Suppressor macrophage treated with lipopolysaccharide for 1 hour (primary cell): Measurements from ENCODE around the gene BLOC1S5.
"Not testable (repeated sequence)": the region's sequence is repeated elsewhere in the genome, so short reads cannot be mapped to it uniquely, and the experiment has no call there.

Source experiments
- DNase-seq, 3 donors: peaks; one replicate each; pipeline ENCODE4 v3.0.0-alpha.2; 2020 to 2022

Gene BLOC1S5

DNA sequence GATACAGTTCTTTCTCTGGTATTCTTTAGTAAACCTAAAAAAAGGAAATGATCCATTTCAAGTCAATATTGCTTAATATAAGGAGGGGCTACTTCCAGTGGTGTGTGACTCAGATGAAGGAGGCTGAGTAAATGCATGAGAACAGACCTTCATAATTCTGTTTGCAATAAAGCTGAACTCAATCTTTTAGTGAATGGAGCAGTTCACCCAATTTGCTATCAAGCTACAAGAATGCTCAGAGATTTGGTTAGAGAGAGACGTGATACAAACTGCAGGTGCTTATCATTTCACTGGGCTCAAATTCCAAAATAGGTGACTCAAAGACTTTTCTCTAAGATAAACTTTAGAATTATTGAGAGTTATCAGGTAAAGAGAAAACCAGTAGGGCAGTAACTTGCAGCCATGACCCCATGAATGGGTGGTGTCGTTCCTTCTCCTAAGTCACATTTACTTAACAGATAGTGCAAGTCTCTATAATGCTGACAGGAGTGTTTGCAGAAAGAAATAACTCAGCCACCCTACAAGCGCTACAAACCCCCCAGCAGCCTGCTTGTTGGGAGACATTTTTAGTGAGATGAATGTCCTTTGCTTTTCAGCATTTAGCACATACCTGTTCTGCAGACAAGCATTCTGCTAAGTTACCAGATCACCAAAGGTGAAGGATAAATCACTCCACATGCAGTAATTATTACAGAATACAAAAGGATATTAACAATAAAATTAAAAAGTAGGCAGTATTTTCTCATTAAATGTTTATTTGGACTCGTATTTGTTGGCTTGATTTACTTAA is 16.4 kb upstream of the BLOC1S5 start:
- peak; percentile 66 to 87 (median 86) for DNase-seq

- no peak for DNase-seq
Observed at GRCh38 chr6:8079126-8079525, 14.9 kb upstream of the BLOC1S5 start.

DNA sequence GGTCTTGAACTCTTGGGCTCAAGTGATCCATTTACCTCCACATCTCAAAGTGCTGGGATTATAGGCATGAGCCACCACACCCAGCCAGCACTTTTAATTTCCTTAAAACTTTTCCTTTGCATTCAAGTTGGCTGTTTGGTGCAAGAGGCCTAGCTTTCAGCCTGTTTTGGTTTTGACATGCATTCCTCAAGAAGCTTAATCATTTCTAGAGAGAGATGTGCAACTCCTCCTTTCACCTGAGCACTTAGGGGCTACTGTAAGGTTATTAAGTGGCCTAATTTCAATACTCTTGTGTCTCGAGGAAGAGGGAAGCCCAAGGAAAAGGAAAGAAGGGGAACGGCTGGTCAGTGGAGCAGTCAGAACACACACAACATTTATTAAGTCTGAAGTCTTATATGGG is 13.8 kb upstream of the BLOC1S5 start:
- no peak for DNase-seq

GRCh38 chr6:8075704-8076103 is 11.5 kb upstream of the BLOC1S5 start:
- DNase-seq = no peak

DNA sequence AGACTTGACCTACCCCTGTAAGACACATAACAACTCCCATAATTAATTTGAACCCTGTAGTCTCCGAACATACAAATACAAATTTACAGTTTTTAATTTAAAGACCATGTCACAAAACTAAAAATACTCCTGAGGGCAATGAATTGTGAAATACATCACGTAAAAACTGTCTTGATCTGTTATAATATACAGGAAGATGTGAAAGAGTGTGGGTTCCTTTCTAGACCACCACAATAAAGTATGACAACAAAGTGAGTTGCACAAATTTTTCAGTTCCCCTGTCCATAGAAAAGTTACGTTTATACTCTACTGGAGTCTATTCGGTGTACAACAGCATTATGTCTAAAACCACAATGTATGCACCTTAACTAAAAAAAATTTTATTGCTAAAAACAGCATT is 11.0 kb upstream of the BLOC1S5 start:
- DNase-seq = no peak

DNA sequence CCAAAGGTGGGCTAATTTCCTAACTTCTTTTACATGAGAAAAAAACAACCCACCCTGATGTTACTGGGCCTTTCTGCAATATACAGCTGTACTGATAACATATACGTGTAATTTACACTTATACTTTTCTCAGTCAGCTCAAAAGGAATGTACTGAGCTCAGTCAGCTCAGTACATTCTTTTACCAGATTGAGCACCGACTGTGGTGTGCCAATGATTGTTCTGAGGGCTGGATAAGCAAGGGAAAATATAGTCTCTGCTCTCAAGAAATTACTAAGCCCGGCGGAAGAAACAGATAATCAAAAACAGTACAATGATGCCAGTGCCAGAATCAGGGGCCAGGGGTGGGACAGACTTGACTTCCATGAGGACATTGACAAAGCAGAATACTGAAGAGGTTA is 10.0 kb upstream of the BLOC1S5 start:
- no peak for DNase-seq

- DNase-seq = no peak
Observed at GRCh38 chr6:8073758-8074157, 9.6 kb upstream of the BLOC1S5 start.

GRCh38 chr6:8070718-8071117 is 6.5 kb upstream of the BLOC1S5 start:
- no peak for DNase-seq

GRCh38 chr6:8069631-8070284 is 5.6 kb upstream of the BLOC1S5 start:
- DNase-seq = no peak

DNA sequence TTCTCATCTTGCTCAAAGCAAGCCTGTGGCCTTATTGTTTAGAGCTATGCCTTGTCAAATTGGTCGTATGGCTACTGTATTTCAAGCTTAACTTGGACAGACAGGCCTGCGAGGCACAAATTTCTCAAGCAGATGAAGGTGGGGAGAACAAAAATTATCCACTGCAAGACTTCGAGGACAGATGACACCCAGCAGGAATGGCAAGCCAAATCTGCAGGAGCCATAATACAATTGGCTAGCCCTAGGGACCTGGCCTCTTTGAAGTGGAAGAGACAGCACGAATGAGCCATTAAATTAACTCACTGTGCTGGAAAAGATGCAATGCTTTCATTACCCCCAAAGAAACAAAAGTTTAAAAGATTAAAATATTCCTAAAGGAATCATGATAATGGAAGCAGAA is 5.0 kb upstream of the BLOC1S5 start:
- no peak for DNase-seq

- no peak for DNase-seq
Observed at GRCh38 chr6:8066108-8066507, 1.9 kb upstream of the BLOC1S5 start.

GRCh38 chr6:8065519-8065911 is 1.3 kb upstream of the BLOC1S5 start:
- peak; percentile 40 to 52 (median 49) for DNase-seq

- DNase-seq = no peak
Observed at GRCh38 chr6:8064638-8065518, 689 bp upstream of the BLOC1S5 start.

DNA sequence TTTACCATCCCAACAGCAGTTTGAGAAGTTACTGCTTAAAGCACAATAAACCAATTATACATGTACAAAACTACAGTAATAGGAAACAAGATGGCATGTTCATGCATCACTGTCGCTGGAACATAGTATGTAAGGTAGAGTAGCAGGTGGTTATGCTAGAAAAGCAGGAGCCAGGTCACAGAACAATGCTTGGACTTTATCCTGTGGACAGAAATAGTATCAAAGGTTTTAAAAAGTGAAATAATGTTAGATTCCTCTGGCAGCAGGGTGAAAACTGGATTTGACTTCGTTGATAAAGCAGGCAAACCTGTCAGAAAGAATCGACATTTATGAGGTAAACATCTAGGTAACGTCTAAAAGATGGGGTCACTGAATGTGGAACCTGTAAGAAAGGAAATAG is 2.5 kb downstream of the BLOC1S5 start:
- DNase-seq = no peak

GRCh38 chr6:8060346-8060745 is 3.8 kb downstream of the BLOC1S5 start:
- DNase-seq = no peak

GRCh38 chr6:8059129-8059528 is 5.1 kb downstream of the BLOC1S5 start:
- DNase-seq = peak; percentile 38 to 65 (median 59)

- DNase-seq = no peak
Observed at GRCh38 chr6:8057793-8058192, 6.4 kb downstream of the BLOC1S5 start.

DNA sequence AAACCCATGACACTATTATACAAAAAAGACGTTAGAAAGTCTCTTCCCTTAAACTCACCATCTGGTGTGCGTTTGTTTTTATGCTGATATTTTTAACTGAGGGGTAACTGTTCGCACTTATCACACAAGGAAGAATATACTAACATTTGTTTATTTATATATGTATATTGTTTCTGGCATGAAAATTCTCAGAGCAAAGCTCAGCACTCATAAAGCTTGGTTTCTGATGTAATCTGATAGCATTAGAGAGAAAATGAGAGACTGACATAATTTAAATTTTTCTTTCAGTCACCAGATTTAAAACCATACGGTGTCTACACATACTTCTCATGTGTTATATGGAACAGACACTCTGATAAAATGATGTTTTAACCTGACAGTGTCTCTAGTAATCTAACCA is 6.9 kb downstream of the BLOC1S5 start:
- no peak for DNase-seq

DNA sequence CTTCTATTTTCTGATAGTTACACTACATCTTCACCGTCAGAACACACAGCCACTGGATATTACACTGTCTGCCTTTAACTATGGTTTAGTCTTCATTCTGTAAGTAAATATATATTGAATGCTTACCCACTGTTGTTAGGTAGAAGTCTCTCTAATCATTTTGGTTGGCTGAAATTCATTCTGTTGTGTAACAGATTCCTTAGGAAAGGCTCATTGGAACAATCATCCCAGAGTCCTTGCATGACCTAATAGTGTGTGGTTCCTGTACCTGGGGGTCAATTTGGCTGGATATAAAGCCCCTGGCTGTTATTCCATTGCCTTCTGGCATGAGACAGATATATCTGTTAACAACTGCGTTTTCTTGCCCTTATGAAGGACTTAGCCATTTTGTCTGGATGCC is 9.9 kb downstream of the BLOC1S5 start:
- DNase-seq = no peak

DNA sequence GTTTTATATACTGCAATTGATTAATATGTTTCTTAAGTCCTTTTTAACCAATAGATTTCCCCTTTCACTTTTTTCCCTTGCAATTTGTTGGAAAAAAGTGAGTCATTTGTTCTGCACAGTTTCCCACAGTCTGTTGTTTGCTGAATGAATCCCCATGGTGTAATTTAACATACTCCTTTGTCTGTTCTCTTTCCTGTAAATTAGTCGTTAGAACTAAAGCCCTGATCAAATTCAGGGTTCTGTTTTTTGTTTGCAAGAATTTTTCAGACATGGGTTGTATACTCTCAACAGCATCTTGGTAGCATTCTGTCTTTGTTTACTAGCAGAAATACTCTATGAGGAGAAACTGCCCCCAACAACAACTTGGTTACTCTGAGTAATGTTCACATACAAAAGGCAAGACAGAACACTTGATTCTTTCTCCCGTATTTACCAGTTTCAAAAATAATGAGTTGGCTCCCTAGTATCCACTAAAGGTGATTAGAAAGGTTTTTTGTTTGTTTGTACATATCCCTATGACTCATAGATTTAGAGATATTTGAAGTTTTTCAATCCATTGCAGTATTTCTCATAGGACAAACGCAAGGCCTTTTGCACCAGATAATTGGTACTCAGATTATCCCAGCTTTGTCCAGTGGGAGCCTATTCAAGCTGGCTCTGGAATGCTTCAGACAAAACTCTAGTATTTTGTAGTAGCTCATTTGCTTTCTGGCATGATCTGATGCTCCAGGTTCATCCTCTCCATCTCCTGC is 16.5 kb downstream of the BLOC1S5 start:
- DNase-seq = no peak

DNA sequence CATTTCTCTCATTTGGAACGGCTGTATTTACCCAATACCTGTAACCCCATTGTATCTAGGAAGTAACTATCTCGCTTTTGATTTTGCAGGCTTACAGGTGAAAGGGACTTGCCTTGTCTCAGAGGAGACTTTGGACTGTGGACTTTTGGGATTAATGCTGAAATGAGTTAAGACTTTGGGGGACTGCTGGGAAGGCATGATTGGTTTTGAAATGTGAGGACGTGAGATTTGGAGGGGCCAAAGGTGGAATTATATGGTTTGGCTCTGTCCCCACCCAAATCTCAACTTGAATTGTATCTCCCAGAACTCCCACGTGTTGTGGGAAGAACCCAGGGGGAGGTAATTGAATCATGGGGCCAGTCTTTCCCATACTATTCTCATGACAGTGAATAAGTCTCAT is 18.4 kb downstream of the BLOC1S5 start:
- not testable (repeated sequence) for DNase-seq

GRCh38 chr6:8043221-8043620 is 21.0 kb downstream of the BLOC1S5 start:
- no peak for DNase-seq
